Breast epithelium (tissue), 4 donors: Measurements from ENCODE around the gene MSN. TPM values are rescaled to one million over a fixed set of nuclear protein-coding genes. Genes with fewer than 3 reads are reported as not detected.

Source experiments
- DNase-seq, 2 donors: peaks; one replicate each; pipeline ENCODE4 v3.0.0-alpha.2; 2019; ENCODE audit warnings: low spot score in 2 of 2
- H3K27ac ChIP-seq, 2 donors: fragments of 200-600 bp; sonication (generic) in 1 of 2; one replicate each; pipeline ENCODE4 v1.5.1; 2016 to 2019; ENCODE audit warnings: mild to moderate bottlenecking in 1 of 2
- H3K27me3 ChIP-seq, 2 donors: fragments of 200-600 bp; sonication (generic) in 1 of 2; one replicate each; pipeline versions ENCODE4 v1.5.1 to v1.6.0; 2017 to 2019; ENCODE audit warnings: control low read depth in 1 of 2, mild to moderate bottlenecking in 1 of 2
- H3K36me3 ChIP-seq: fragments of 200-600 bp; one replicate; pipeline ENCODE4 v1.5.1; 2019
- H3K4me1 ChIP-seq, 2 donors: fragments of 200-600 bp; sonication (generic); one replicate each; pipeline ENCODE4 v1.5.1; 2016 to 2019; ENCODE audit warnings: control low read depth in 1 of 2
- H3K4me3 ChIP-seq, 3 donors: fragments of 200-600 bp; sonication (generic); 1 replicate in 2 of 3; 2 replicates in 1 of 3; pipeline ENCODE4 v1.5.1; 2016 to 2019; ENCODE audit warnings: mild to moderate bottlenecking in 3 of 3, moderate library complexity in 2 of 3
- H3K9me3 ChIP-seq, 2 donors: fragments of 200-600 bp; sonication (generic) in 1 of 2; one replicate each; pipeline ENCODE4 v1.5.1; 2016 to 2019; ENCODE audit warnings: control low read depth in 1 of 2
- CTCF ChIP-seq, 3 donors: fragments of 450-650 bp; IDR thresholded peaks; one replicate each; pipeline ENCODE4 v1.5.1; 2016 to 2017; ENCODE audit warnings: antibody characterized with exemption in 3 of 3, mild to moderate bottlenecking in 3 of 3, moderate library complexity in 3 of 3
- POLR2A ChIP-seq: fragments of 450-650 bp; IDR thresholded peaks from one replicate; pipeline ENCODE4 v1.6.1; 2016; ENCODE audit warnings: antibody characterized with exemption, mild to moderate bottlenecking, moderate library complexity
- POLR2AphosphoS5 ChIP-seq, 3 donors: sonication (generic); formaldehyde crosslinking; IDR thresholded peaks; one replicate each; pipeline ENCODE4 v1.6.1; 2017; ENCODE audit warnings: antibody characterized with exemption in 3 of 3
- intact Hi-C: fragments of 100-400 bp; cut with DNase I; formaldehyde crosslinking; loops from one replicate; pipeline ENCODE4 v1.15.1; 2023; ENCODE audit warnings: low total_unique reads
- total RNA-seq, 3 donors: library from RNA; depleted of rRNA; stranded (reverse); fragments of >200 nt; gene quantifications; one replicate each; pipeline ENCODE4 v1.1.0, GENCODE V29; 2016

Gene MSN
- total RNA-seq, 3 donors from 2014 or later: 132 to 190 (median 182) TPM

GRCh38 chrX:65689377-65689776 lies 21.9 kb downstream of the MSN start:
- no peak for TF ChIP-seq POLR2AphosphoS5 (IDR thresholded peaks at IDR 0.05)
- TF ChIP-seq POLR2A: no peak
- TF ChIP-seq CTCF (IDR thresholded peaks at IDR 0.05): no peak
- no peak for DNase-seq
- intact Hi-C loops: no loop called here
- H3K4me3 ChIP-seq: no peak overlapping the region
- H3K27me3 ChIP-seq: peaks cover 0 to 10% of the 10 kb centered on the region in 2 donors
- no peaks in the 10 kb centered on the region for H3K9me3 ChIP-seq
- no peaks in the 10 kb centered on the region for H3K36me3 ChIP-seq
- no peaks in the 10 kb centered on the region for H3K4me1 ChIP-seq
- peak overlapping the region in 1 of 2 donors; percentile 26 for H3K27ac ChIP-seq

DNA sequence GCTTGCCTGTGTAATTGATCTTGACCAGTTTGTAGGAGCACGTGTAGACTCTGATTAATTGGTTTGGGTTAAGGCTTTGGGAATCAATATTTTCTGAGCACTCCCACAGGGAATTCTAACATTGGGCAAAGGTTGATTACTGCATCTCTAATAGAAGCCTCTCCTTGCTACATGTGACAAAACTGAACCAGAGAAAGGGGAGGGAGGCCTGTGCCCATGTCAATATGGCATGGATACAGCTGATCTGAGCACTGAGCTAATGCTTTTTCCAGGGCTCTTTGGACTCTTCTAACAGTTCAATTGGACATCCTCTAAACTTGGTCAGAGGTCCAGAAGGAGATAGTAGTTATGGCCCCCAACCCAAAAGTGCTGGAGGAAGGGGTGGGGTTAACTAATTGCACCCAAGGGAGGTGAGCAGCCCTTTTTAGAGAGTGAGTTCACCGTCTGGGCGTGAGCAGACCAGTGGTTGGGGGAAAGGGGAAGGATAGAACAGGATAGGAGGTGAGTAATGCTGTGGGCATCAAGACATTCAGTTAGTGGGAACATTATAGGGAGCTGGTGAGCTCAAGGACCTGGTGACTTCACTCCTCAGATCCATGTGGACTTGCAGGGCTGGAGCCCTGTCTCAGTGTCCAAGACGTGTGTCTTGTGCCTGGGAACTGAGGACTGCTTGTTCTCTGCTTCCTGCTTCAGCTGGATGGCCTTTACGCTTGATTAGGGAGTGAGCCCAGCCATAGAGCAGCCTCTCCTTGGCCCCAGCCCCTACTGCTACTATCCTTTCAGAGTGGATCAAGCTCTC lies 22.8 kb downstream of the MSN start:
- no peaks in the 10 kb centered on the region for H3K9me3 ChIP-seq
- no peak for DNase-seq
- H3K4me1 ChIP-seq: no peaks in the 10 kb centered on the region
- peaks cover 0 to 10% of the 10 kb centered on the region in 2 donors for H3K27me3 ChIP-seq
- no peak overlapping the region for H3K4me3 ChIP-seq
- intact Hi-C loops: no loop called here
- TF ChIP-seq POLR2AphosphoS5 (IDR thresholded peaks at IDR 0.05) (no peak), POLR2A (no peak), CTCF (IDR thresholded peaks at IDR 0.05) (no peak)
- H3K36me3 ChIP-seq: no peaks in the 10 kb centered on the region
- H3K27ac ChIP-seq: peak overlapping the region; percentile 14 to 57

DNA sequence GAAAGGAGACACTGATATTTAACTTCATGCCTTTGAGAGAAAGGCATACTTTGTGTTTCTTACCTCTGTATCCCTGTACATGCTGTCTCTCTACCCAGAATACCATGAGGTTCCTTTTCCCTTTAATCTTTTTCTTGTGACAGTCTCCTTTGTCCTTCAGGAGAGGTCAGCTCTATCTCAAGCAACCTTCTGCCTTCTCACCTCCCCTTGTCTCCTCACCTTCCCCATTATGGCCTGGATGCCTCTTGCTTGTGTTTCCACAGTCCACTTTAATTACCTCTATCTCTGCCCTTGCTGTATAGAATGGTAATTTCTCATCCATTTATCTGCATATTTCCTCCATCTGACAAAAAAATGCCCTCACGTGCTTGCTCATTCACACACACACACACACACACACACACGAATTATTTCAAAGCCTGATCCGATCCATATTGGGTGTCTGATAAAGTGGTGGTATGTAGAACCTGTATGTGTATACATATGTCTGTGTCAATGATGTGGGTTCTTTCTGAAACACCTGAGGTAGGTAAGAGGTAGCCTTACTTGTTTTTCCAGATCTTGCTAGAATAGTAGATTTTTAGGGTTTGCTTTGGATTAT lies 28.5 kb downstream of the MSN start:
- TF ChIP-seq POLR2A (no peak), CTCF (IDR thresholded peaks at IDR 0.05) (no peak), POLR2AphosphoS5 (IDR thresholded peaks at IDR 0.05) (no peak)
- no peak overlapping the region for H3K4me3 ChIP-seq
- H3K27ac ChIP-seq: peak overlapping the region; percentile 33 to 82
- H3K9me3 ChIP-seq: no peaks in the 10 kb centered on the region
- DNase-seq: no peak
- intact Hi-C loops: no loop called here
- no peaks in the 10 kb centered on the region for H3K4me1 ChIP-seq
- H3K36me3 ChIP-seq: no peaks in the 10 kb centered on the region
- peaks cover 0 to 11% of the 10 kb centered on the region in 2 donors for H3K27me3 ChIP-seq

- Histone ChIP-seq H3K27me3 (peaks cover 0 to 18% of the 10 kb centered on the region in 2 donors), H3K36me3 (no peaks in the 10 kb centered on the region), H3K9me3 (no peaks in the 10 kb centered on the region), H3K4me3 (no peak overlapping the region), H3K27ac (peak overlapping the region; percentile 14 to 82), H3K4me1 (no peaks in the 10 kb centered on the region)
- intact Hi-C loops: no loop called here
- no peak for DNase-seq
- TF ChIP-seq POLR2AphosphoS5 (IDR thresholded peaks at IDR 0.05) (no peak), CTCF (IDR thresholded peaks at IDR 0.05) (no peak), POLR2A (no peak)
Observed at GRCh38 chrX:65696613-65697012, 29.2 kb downstream of the MSN start.

DNA sequence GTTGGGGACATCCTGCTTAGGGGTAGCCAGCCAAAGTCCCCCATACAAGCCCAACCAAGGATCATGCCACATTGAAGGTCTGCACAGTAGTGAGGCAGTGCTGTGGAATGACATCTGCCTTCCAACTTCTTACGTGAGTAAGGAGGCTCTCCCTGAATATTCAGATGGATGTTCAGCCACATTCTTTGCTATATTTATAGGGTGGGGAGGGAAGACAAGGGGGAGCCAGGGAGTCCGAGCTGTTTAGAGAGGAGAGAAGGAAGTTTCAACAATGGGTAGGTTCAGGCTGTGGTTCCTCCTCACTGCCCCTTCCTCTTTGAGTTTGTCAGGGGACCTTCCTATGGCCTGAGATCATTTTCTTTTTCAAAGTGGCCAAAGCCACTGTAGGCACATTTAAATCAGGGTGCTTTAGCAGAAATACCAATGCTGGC lies 29.8 kb downstream of the MSN start:
- no peak for DNase-seq
- Histone ChIP-seq H3K27me3 (peaks cover 0 to 20% of the 10 kb centered on the region in 2 donors), H3K36me3 (no peaks in the 10 kb centered on the region), H3K9me3 (no peaks in the 10 kb centered on the region), H3K27ac (peak overlapping the region; percentile 14 to 82), H3K4me3 (no peak overlapping the region), H3K4me1 (no peaks in the 10 kb centered on the region)
- intact Hi-C loops: no loop called here
- no peak for TF ChIP-seq CTCF (IDR thresholded peaks at IDR 0.05)
- TF ChIP-seq POLR2A: no peak
- TF ChIP-seq POLR2AphosphoS5 (IDR thresholded peaks at IDR 0.05): no peak
